OCI-LY3 (cell line): ENCODE results near the gene DNAH1.

Experiments used
- H2AFZ ChIP-seq: fragments of 200-600, 300-600 bp; shearing (Covaris generic); 2 replicates; pipeline ENCODE4 v1.6.0; 2014; ENCODE audit warnings: antibody characterized with exemption, low read depth, low read length
- H3K27ac ChIP-seq: fragments of 200-600, 300-600 bp; sonication (generic); 2 replicates; pipeline ENCODE4 v1.5.1; 2014; ENCODE audit warnings: mild to moderate bottlenecking, low read length, moderate library complexity, mixed read lengths
- H3K27me3 ChIP-seq: fragments of 200-600, 300-600 bp; sonication (generic); 2 replicates; pipeline ENCODE4 v1.6.1; 2014; ENCODE audit warnings: low read depth, low read length, mixed read lengths
- H3K36me3 ChIP-seq: fragments of 200-600, 300-600 bp; sonication (generic); replicated peaks from 2 replicates; pipeline ENCODE3; 2014; ENCODE audit warnings: low read depth, low read length, mixed read lengths
- H3K4me1 ChIP-seq: fragments of 300-600, 200-600 bp; sonication (generic); 2 replicates; pipeline ENCODE4 v1.6.1; 2014; ENCODE audit warnings: low read length, mixed read lengths
- H3K4me2 ChIP-seq: fragments of 200-600, 300-600 bp; sonication (generic); 2 replicates; pipeline ENCODE4 v1.6.1; 2014; ENCODE audit warnings: low read length, mixed read lengths
- H3K4me3 ChIP-seq: fragments of 300-600, 200-600 bp; sonication (generic); 2 replicates; pipeline ENCODE4 v1.5.1; 2014; ENCODE audit warnings: antibody characterized with exemption, mild to moderate bottlenecking, low read length, moderate library complexity
- H3K79me2 ChIP-seq: fragments of 300-600, 200-600 bp; shearing (Covaris generic); 2 replicates; pipeline ENCODE4 v1.6.1; 2014; ENCODE audit warnings: mild to moderate bottlenecking, low read length, mixed read lengths
- H3K9ac ChIP-seq: fragments of 300-600, 200-600 bp; shearing (Covaris generic); 2 replicates; pipeline ENCODE4 v1.6.0; 2014; ENCODE audit warnings: mild to moderate bottlenecking, low read length, moderate library complexity
- H3K9me3 ChIP-seq: fragments of 200-600, 300-600 bp; shearing (Covaris generic); 2 replicates; pipeline ENCODE4 v1.6.1; 2014; ENCODE audit warnings: low read length, mixed read lengths; ENCODE audit not compliant: insufficient read depth
- H4K20me1 ChIP-seq: fragments of 200-600, 300-600 bp; sonication (generic); 2 replicates; pipeline ENCODE4 v1.6.1; 2016; ENCODE audit warnings: low read length, mixed read lengths; ENCODE audit not compliant: insufficient read depth
- EZH2phosphoT487 ChIP-seq: fragments of 200-600 bp; shearing (Covaris generic); IDR thresholded peaks from 2 replicates; pipeline ENCODE4 v1.6.1; 2018; ENCODE audit warnings: antibody characterized with exemption, mixed run types, low read depth
- TF ChIP-seq, protein P1 (sequence below): fragments of 200-600, 300-600 bp; sonication (generic); IDR thresholded peaks from 2 replicates; pipeline ENCODE4 v1.5.1; 2014; ENCODE audit warnings: antibody characterized with exemption, low read length, low read depth

DNAH1 gene

DNA sequence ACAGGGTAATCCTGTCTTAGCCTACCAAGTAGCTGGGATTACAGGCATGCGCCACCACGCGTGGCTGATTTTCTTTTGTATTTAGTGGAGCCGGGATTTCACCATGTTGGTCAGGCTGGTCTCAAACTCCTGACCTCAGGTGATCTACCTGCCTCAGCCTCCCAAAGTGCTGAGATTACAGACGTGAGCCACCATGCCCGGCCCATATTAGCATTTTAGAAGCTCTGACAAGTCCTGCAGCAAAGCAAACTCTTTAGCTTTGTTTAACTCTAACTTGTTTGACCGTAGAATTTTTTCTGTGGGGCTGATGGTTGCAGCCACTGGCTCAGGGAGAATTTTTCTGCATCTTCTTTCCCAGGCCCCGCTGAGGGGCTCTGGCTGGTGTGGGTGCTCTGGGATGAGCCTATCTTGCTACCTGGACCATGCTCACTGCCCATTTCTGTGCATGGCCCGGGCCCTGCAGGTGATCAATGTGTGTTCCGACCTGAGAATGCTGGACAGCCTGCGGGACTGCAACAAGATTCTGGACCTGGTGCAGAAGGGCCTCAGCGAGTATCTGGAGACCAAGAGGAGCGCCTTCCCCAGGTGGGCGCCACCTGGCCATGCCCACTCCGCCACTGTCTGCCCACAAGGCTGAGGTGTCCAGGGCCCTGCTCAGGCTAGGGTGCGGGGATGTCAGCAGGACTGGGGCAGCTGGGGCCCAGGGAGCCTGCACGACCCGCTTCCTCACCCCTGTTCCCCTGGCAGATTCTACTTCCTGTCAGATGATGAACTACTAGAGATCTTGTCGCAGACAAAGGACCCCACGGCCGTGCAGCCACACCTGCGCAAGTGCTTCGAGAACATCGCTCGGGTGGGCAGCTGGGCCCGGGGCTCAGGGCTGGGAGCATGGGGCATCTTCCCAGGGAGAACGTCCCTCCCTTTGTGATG is 41.3 kb downstream of the DNAH1 start:
- Histone ChIP-seq H3K4me1 (no peaks in the 10 kb centered on the region), H3K79me2 (no peaks in the 10 kb centered on the region), H3K27me3 (no peaks in the 10 kb centered on the region), H3K9me3 (no peaks in the 10 kb centered on the region), H3K27ac (no peak overlapping the region), H2AFZ (no peak overlapping the region), H4K20me1 (no peaks in the 10 kb centered on the region), H3K4me2 (no peak overlapping the region), H3K9ac (no peak overlapping the region), H3K36me3 (no peaks in the 10 kb centered on the region), H3K4me3 (no peak overlapping the region)
- TF ChIP-seq, protein P1, sequence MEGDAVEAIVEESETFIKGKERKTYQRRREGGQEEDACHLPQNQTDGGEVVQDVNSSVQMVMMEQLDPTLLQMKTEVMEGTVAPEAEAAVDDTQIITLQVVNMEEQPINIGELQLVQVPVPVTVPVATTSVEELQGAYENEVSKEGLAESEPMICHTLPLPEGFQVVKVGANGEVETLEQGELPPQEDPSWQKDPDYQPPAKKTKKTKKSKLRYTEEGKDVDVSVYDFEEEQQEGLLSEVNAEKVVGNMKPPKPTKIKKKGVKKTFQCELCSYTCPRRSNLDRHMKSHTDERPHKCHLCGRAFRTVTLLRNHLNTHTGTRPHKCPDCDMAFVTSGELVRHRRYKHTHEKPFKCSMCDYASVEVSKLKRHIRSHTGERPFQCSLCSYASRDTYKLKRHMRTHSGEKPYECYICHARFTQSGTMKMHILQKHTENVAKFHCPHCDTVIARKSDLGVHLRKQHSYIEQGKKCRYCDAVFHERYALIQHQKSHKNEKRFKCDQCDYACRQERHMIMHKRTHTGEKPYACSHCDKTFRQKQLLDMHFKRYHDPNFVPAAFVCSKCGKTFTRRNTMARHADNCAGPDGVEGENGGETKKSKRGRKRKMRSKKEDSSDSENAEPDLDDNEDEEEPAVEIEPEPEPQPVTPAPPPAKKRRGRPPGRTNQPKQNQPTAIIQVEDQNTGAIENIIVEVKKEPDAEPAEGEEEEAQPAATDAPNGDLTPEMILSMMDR, result no peak

DNA sequence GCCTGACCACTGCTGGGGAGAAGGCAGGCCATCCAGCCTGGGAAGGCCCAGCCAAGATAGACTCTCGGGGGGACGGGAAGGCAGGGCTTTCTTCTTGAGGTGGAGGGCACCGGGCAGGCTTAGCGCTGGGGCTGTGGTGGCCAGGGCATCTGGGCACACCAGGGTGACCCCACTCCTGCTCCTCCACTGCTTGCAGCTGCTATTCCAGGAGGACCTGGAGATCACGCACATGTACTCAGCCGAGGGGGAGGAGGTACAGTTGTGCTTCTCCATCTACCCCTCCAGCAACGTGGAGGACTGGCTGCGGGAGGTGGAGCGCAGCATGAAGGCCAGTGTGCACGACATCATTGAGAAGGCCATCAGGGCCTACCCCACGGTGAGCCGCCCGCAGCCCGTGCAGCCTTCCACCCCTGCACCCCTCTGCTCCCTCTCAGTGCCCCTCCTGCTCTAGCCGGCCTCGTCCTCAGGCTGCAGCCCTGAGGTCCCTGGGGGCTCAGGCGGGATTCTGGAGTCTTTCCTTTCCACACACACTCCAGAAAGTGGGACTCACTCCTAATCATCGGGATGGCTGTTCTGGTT is 42.3 kb downstream of the DNAH1 start:
- no peaks in the 10 kb centered on the region for H3K9me3 ChIP-seq
- no peaks in the 10 kb centered on the region for H3K27me3 ChIP-seq
- H3K4me2 ChIP-seq, result no peak overlapping the region
- TF ChIP-seq EZH2phosphoT487, result no peak
- TF ChIP-seq, protein P1, result no peak
- no peak overlapping the region for H3K4me3 ChIP-seq
- H3K9ac ChIP-seq, result no peak overlapping the region
- H2AFZ ChIP-seq, result no peak overlapping the region
- no peak overlapping the region for H3K27ac ChIP-seq
- H3K79me2 ChIP-seq, result no peaks in the 10 kb centered on the region
- no peaks in the 10 kb centered on the region for H3K4me1 ChIP-seq
- no peaks in the 10 kb centered on the region for H3K36me3 ChIP-seq
- no peaks in the 10 kb centered on the region for H4K20me1 ChIP-seq

DNA sequence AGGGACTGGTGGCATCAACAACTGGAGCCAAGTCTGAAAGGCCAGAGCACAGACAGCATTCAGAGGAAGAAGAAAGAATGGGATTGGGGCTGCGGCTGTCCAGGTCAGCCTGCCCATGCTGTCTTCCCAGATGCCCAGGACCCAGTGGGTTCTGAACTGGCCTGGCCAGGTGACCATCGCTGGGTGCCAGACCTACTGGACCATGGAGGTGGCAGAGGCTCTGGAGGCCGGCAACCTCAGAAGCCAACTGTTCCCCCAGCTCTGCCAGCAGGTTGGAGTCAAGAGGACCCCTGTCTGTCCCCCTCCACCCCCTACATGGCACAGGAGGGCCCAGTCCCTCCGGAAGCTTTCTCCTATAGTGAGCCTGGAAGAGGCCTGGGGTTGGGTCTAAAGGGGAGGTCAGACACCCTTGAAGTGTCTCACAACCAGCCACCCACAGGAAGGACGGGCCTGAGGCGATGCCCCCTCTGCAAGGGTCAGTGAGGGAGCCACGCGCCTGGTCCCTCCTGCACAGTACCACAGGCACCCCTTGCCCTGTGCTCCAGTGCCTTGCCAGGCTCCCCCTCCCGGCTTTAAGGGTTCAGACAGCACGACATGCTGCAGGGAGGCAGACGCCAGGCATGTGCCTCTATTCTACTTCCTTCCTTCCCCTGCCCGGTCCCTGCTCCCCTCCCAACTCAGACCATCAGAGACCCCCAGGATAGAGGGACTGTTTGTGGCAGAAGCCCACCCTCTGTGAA is 43.2 kb downstream of the DNAH1 start:
- Histone ChIP-seq H3K4me2 (no peak overlapping the region), H2AFZ (no peak overlapping the region), H3K9ac (no peak overlapping the region), H3K4me1 (no peaks in the 10 kb centered on the region), H3K4me3 (no peak overlapping the region), H3K9me3 (no peaks in the 10 kb centered on the region), H3K36me3 (no peaks in the 10 kb centered on the region), H4K20me1 (no peaks in the 10 kb centered on the region), H3K27me3 (no peaks in the 10 kb centered on the region), H3K27ac (no peak overlapping the region), H3K79me2 (no peaks in the 10 kb centered on the region)
- TF ChIP-seq EZH2phosphoT487, result no peak
- TF ChIP-seq, protein P1, result no peak

DNA sequence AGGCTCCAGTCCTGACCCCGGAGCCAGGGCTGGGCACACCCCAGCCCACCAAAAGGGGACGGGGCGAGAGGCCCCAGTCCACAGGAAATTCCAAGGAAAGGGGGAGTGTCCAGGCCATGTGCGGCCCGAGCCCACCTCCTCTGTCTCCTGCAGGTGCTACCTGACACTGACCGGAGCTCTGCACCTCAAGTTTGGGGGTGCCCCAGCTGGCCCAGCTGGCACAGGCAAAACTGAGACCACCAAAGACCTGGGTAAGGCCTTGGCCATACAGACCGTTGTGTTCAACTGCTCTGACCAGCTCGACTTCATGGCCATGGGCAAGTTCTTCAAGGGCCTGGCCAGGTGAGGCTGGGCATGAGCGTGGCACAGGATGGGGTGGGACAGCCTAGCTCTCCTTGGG is 44.9 kb downstream of the DNAH1 start:
- Histone ChIP-seq H4K20me1 (no peaks in the 10 kb centered on the region), H3K36me3 (no peaks in the 10 kb centered on the region), H3K9ac (no peak overlapping the region), H3K27ac (no peak overlapping the region), H2AFZ (no peak overlapping the region), H3K9me3 (no peaks in the 10 kb centered on the region), H3K27me3 (no peaks in the 10 kb centered on the region), H3K4me3 (no peak overlapping the region), H3K4me2 (no peak overlapping the region), H3K79me2 (no peaks in the 10 kb centered on the region), H3K4me1 (no peaks in the 10 kb centered on the region)
- no peak for TF ChIP-seq EZH2phosphoT487
- TF ChIP-seq, protein P1, result no peak
